Uterus (tissue), 2 donors: ENCODE measurements around the gene ZNF518B.

ENCODE experiments used
- POLR2A ChIP-seq, 2 donors: fragments of 450-650 bp; IDR thresholded peaks; one replicate each; pipeline ENCODE4 v1.6.1; 2016; ENCODE audit warnings: antibody characterized with exemption in 2 of 2, mild to moderate bottlenecking in 1 of 2, moderate library complexity in 1 of 2
- TF ChIP-seq, protein P1 (sequence below), 4 experiments: fragments of 200-600 bp in 2 of 4; fragments of 450-650 bp in 2 of 4; sonication (generic) in 2 of 4; IDR thresholded peaks; one replicate each; pipeline ENCODE4 v1.5.1; 2016 to 2019; ENCODE audit warnings: antibody characterized with exemption in 4 of 4, mild to moderate bottlenecking in 2 of 4, moderate library complexity in 1 of 4

DNA sequence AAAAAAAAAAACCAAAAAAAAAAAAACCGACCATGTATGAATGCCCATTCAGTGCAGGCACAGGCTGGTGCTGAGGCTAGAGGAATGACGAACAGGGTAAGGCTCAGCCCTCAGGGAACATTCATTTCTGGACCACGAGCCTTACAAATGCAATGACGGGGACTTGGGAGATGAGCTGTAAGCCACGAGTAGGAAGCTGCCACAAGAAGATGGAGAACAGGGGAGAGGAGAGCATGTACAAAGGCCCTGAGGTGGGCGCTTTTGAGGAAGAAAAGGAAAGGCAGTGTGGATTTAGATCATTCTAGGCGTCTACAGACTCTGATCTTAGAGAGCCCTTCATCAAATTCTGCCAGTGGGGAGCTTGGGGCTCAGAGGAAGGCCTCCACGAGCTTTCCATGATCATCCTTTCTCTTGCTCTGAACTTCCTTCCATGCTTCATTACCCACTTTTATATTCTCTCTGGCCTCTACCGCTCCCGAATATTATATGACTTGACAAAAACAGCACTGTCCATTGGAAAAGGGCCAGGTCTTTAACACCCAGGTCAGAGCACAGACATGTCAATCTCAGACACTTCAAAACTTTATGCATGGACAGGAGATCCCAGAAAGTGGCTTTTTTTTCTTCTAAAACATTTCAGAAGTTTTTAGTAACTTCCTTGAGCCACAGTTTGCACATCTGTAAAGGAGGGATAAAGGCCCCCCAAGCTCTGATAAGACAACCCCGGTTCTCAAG, 3.3 kb upstream of the ZNF518B start:
- TF ChIP-seq, protein P1, sequence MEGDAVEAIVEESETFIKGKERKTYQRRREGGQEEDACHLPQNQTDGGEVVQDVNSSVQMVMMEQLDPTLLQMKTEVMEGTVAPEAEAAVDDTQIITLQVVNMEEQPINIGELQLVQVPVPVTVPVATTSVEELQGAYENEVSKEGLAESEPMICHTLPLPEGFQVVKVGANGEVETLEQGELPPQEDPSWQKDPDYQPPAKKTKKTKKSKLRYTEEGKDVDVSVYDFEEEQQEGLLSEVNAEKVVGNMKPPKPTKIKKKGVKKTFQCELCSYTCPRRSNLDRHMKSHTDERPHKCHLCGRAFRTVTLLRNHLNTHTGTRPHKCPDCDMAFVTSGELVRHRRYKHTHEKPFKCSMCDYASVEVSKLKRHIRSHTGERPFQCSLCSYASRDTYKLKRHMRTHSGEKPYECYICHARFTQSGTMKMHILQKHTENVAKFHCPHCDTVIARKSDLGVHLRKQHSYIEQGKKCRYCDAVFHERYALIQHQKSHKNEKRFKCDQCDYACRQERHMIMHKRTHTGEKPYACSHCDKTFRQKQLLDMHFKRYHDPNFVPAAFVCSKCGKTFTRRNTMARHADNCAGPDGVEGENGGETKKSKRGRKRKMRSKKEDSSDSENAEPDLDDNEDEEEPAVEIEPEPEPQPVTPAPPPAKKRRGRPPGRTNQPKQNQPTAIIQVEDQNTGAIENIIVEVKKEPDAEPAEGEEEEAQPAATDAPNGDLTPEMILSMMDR (IDR thresholded peaks at IDR 0.05): no peak
- no peak for TF ChIP-seq POLR2A (IDR thresholded peaks at IDR 0.05)
